GM19452 (cell line): Measurements from ENCODE around the gene TRAPPC13.
A peak's percentile ranks its signal among the peaks of the same experiment; 100 is the strongest.
"Not testable (repeated sequence)": the region's sequence is repeated elsewhere in the genome, so short reads cannot be mapped to it uniquely, and the experiment has no call there.

Experiments
- ATAC-seq: cut with Tn5 transposase; IDR thresholded peaks from one replicate; pipeline ENCODE4 v1.9.1; 2021; ENCODE audit not compliant: unreplicated experiment

TRAPPC13 gene

GRCh38 chr5:65624571-65625555 is at the start of gene TRAPPC13, which contains the start of gene SHLD3:
Gene TRAPPC13 (plus strand): TSS chr5:65625027. CDS start chr5:65625061, 34 bp downstream.
Gene SHLD3 (plus strand): TSS chr5:65625027. CDS start chr5:65629588, 4,561 bp downstream.
- peak; percentile 67 for ATAC-seq

- no peak for ATAC-seq
These were observed 47.7 kb upstream of the TRAPPC13 start for GRCh38 chr5:65577141-65577540.

- no peak for ATAC-seq
These were observed 36.1 kb upstream of the TRAPPC13 start for GRCh38 chr5:65588694-65589093.

GRCh38 chr5:65601761-65602160 is 23.1 kb upstream of the TRAPPC13 start:
- not testable (repeated sequence) for ATAC-seq

- no peak for ATAC-seq
These were observed 13.3 kb upstream of the TRAPPC13 start for GRCh38 chr5:65611524-65611923.

GRCh38 chr5:65612298-65612907 is 12.4 kb upstream of the TRAPPC13 start:
- ATAC-seq, result no peak

GRCh38 chr5:65620021-65620420 is 4.8 kb upstream of the TRAPPC13 start:
- no peak for ATAC-seq

GRCh38 chr5:65621961-65622360 is 2.9 kb upstream of the TRAPPC13 start:
- not testable (repeated sequence) for ATAC-seq

- ATAC-seq, result no peak
These were observed 1.3 kb upstream of the TRAPPC13 start for GRCh38 chr5:65623482-65623881.

- ATAC-seq, result peak; percentile 94
These were observed 729 bp upstream of the TRAPPC13 start, which contains the start of gene TRIM23 for GRCh38 chr5:65624025-65624570. Gene TRIM23 (minus strand): TSS chr5:65624333. CDS start chr5:65624274, 59 bp downstream.

GRCh38 chr5:65625743-65626142 is 916 bp downstream of the TRAPPC13 start:
- ATAC-seq, result no peak

GRCh38 chr5:65630981-65631380 is 6.2 kb downstream of the TRAPPC13 start:
- no peak for ATAC-seq

- no peak for ATAC-seq
These were observed 15.4 kb downstream of the TRAPPC13 start for GRCh38 chr5:65640240-65640639.

- no peak for ATAC-seq
These were observed 22.1 kb downstream of the TRAPPC13 start for GRCh38 chr5:65646938-65647337.

- ATAC-seq, result no peak
These were observed 23.1 kb downstream of the TRAPPC13 start for GRCh38 chr5:65647941-65648340.

GRCh38 chr5:65651144-65651543 is 26.3 kb downstream of the TRAPPC13 start:
- ATAC-seq, result no peak

GRCh38 chr5:65654713-65655112 is 29.9 kb downstream of the TRAPPC13 start:
- no peak for ATAC-seq

- no peak for ATAC-seq
These were observed 39.1 kb downstream of the TRAPPC13 start for GRCh38 chr5:65663804-65664521.

- ATAC-seq, result no peak
These were observed 43.9 kb downstream of the TRAPPC13 start for GRCh38 chr5:65668696-65669095.

GRCh38 chr5:65672796-65673195 is 48.0 kb downstream of the TRAPPC13 start:
- no peak for ATAC-seq

- no peak for ATAC-seq
These were observed 49.9 kb downstream of the TRAPPC13 start for GRCh38 chr5:65674749-65675148.
